Activated CD8-positive, alpha-beta T cell treated with anti-CD3 and anti-CD28 coated beads for 36 hours (primary cell): ENCODE measurements around the gene ITGA1. TPM values are rescaled to one million over a fixed set of nuclear protein-coding genes. Genes with fewer than 3 reads are reported as not detected.
A peak's percentile ranks its signal among the peaks of the same experiment; 100 is the strongest.

Source experiments
- ATAC-seq: fragments of 200-7000 bp; cut with Tn5 transposase; one replicate; pipeline ENCODE4 v1.10.0; 2021; ENCODE audit warnings: mild to moderate bottlenecking, moderate library complexity
- CTCF ChIA-PET: fragments of 350-600 bp; sonication (Branson Sonifier 250); formaldehyde crosslinking; loops from one replicate; lab custom pipeline; 2021; ENCODE audit warnings: antibody characterized with exemption; lab: Charles Lee
- POLR2A ChIA-PET: fragments of 350-600 bp; sonication (Branson Sonifier 250); formaldehyde crosslinking; loops from one replicate; lab custom pipeline; 2021; ENCODE audit warnings: antibody characterized with exemption; lab: Charles Lee
- DNase-seq: peaks from one replicate; pipeline ENCODE4 v3.0.0-alpha.2; 2020
- H3K27ac Mint-ChIP-seq: one replicate; pipeline ENCODE4 v1.8.0; 2021; ENCODE audit warnings: mild to moderate bottlenecking, mixed read lengths
- H3K27me3 Mint-ChIP-seq: one replicate; pipeline ENCODE4 v1.8.0; 2021; ENCODE audit warnings: mixed read lengths
- H3K36me3 Mint-ChIP-seq: one replicate; pipeline ENCODE4 v1.8.0; 2021; ENCODE audit warnings: low read depth, mixed read lengths
- H3K4me1 Mint-ChIP-seq: one replicate; pipeline ENCODE4 v1.8.0; 2021; ENCODE audit warnings: low read depth, mixed read lengths
- H3K4me3 Mint-ChIP-seq: one replicate; pipeline ENCODE4 v1.8.0; 2021; ENCODE audit warnings: mild to moderate bottlenecking, moderate library complexity, mixed read lengths
- H3K9me3 Mint-ChIP-seq: one replicate; pipeline ENCODE4 v1.8.0; 2021; ENCODE audit warnings: mixed read lengths
- intact Hi-C: fragments of 100-400 bp; cut with micrococcal nuclease; formaldehyde crosslinking; loops from one replicate; pipeline ENCODE4 v1.10.0; 2022
- total RNA-seq, 2 experiments: library from RNA; stranded (reverse); gene quantifications; one replicate each; pipeline ENCODE4 v1.2.3, GENCODE V29; 2021
- TF ChIP-seq, protein P1 (sequence below): fragments of 200-600 bp; IDR thresholded peaks from one replicate; pipeline ENCODE4 v1.8.0; 2022; ENCODE audit warnings: antibody characterized with exemption, mild to moderate bottlenecking

The ITGA1 gene
- total RNA-seq, 2 experiments from 2014 or later: 5.1 to 6.0 TPM

DNA sequence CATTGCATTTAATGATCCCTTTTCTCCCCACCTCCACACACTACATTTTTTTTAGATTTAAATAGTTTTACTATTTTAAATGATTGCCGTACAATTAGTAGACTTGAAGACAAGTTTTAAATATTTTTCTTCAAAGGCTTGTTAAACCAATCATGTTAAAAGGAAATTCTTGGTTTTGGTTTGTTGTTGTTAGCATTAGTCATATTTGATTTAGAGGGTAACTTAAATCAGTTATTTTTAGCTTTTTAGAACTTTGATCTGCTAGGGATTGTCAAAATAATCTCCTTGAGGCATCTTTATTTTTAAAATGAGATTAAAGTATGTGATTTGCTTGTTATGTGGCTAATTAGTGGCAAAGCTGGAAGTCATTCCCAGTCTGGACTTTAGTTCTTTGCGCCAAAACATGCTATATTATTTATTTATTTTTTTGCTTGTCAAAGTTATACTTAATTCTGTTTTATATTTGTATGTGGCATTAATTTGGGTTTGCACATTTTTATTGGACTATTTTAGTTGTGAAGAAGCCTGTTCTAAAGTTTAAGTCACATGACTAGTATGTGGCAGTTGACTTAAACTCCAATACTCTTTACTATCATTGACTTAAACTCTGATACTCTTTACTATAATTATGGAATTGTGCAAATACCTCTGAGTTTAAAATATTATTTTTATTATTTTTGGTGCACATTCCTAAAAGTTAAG is 14.7 kb downstream of the ITGA1 start:
- no peaks in the 10 kb centered on the region for H3K9me3 Mint-ChIP-seq
- peak overlapping the region; percentile 97 for H3K4me3 Mint-ChIP-seq
- DNase-seq: no peak
- intact Hi-C loops: no loop called here
- no peaks in the 10 kb centered on the region for H3K27me3 Mint-ChIP-seq
- ChIA-PET CTCF (interaction anchor here (0.8 to 1.4 kb wide), 4 partner anchors 9 to 109 kb away, joined by 3 read pairs; no protein-coding TSS in a partner anchor), POLR2A (no interaction called here)
- ATAC-seq: no peak
- TF ChIP-seq, protein P1, sequence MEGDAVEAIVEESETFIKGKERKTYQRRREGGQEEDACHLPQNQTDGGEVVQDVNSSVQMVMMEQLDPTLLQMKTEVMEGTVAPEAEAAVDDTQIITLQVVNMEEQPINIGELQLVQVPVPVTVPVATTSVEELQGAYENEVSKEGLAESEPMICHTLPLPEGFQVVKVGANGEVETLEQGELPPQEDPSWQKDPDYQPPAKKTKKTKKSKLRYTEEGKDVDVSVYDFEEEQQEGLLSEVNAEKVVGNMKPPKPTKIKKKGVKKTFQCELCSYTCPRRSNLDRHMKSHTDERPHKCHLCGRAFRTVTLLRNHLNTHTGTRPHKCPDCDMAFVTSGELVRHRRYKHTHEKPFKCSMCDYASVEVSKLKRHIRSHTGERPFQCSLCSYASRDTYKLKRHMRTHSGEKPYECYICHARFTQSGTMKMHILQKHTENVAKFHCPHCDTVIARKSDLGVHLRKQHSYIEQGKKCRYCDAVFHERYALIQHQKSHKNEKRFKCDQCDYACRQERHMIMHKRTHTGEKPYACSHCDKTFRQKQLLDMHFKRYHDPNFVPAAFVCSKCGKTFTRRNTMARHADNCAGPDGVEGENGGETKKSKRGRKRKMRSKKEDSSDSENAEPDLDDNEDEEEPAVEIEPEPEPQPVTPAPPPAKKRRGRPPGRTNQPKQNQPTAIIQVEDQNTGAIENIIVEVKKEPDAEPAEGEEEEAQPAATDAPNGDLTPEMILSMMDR: no peak
- peaks cover 48% of the 10 kb centered on the region for H3K4me1 Mint-ChIP-seq
- H3K36me3 Mint-ChIP-seq: peaks cover 51% of the 10 kb centered on the region
- no peak overlapping the region for H3K27ac Mint-ChIP-seq

DNA sequence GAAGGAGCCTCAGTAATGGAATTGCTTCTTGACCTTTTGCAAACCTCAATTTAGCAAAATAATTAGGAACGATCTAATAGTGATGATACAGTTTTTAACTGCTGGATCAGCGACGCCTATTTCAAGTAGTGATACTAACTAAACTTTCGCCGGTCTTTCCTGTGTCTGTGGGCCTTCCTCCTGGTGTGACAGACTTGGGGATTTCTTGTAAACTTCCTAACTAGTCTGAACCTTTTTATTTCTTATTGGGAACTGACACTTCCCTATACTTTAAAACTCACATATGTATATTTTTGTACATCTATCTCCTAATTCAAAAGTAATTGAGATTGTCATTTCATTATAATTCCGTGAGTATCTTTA is 15.2 kb downstream of the ITGA1 start:
- Mint-ChIP-seq H3K36me3 (peaks cover 51% of the 10 kb centered on the region), H3K27me3 (no peaks in the 10 kb centered on the region), H3K9me3 (no peaks in the 10 kb centered on the region), H3K4me1 (peaks cover 45% of the 10 kb centered on the region), H3K4me3 (peak overlapping the region; percentile 97), H3K27ac (no peak overlapping the region)
- ChIA-PET CTCF (interaction anchor here (0.7 to 1.2 kb wide), 2 partner anchors 9 to 12 kb away, joined by 3 read pairs; no protein-coding TSS in a partner anchor), POLR2A (no interaction called here)
- intact Hi-C loops: no loop called here
- TF ChIP-seq, protein P1: no peak
- DNase-seq (no peak), ATAC-seq (no peak)

DNA sequence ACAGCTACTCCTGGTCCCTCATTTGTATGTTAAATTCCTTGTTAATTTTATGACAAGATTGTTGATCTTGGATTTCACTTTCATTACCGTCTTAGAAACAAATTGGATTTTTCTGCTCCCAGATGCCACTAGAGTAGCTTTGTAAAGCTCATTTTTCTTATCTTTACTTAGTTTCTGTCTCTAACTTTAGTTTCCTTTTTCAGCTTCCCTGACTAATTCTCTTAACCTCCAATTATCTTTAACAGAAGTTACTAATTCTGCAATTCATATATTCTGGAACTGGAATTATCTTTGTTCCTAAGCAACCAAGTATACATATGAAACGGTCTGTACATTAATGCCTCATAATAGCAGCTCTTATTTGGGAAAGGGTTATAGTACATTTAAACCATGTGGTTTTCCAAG is 16.7 kb downstream of the ITGA1 start:
- ChIA-PET CTCF (interaction anchor here (1.3 kb wide), 1 partner anchor 111 kb away, joined by 4 read pairs; no protein-coding TSS in a partner anchor), POLR2A (interaction anchor here (1.0 kb wide), 1 partner anchor 17 kb away, joined by 3 read pairs; the partner anchor contains the start of genes ITGA1 and PELO)
- peaks cover 51% of the 10 kb centered on the region for H3K36me3 Mint-ChIP-seq
- peaks cover 35% of the 10 kb centered on the region for H3K4me1 Mint-ChIP-seq
- H3K27ac Mint-ChIP-seq: no peak overlapping the region
- DNase-seq (no peak), ATAC-seq (no peak)
- peak overlapping the region; percentile 26 for H3K4me3 Mint-ChIP-seq
- H3K9me3 Mint-ChIP-seq: no peaks in the 10 kb centered on the region
- TF ChIP-seq, protein P1: no peak
- intact Hi-C loops: no loop called here
- H3K27me3 Mint-ChIP-seq: no peaks in the 10 kb centered on the region

DNA sequence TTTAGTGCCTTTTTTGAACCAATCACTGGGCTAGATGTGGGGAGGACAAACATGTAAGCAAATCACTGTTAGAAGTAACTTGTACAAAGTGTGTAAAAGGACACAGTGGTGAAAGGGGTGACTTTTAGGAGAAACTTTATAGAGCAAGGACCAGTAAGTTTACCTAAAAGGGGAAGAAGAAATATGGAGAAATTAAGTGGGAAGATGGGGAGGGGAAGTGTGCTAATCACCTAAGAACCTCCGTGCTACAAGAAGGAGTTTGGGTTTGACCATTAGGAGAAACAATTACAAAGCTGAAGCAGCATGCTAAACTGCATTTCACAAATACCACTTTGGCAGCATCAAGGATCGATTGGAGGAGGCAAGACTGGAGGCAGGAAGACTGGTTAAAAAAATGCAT is 17.3 kb downstream of the ITGA1 start:
- H3K27ac Mint-ChIP-seq: no peak overlapping the region
- H3K4me3 Mint-ChIP-seq: no peak overlapping the region
- ATAC-seq (no peak), DNase-seq (no peak)
- peaks cover 36% of the 10 kb centered on the region for H3K4me1 Mint-ChIP-seq
- TF ChIP-seq, protein P1: no peak
- intact Hi-C loops: no loop called here
- H3K27me3 Mint-ChIP-seq: no peaks in the 10 kb centered on the region
- peaks cover 50% of the 10 kb centered on the region for H3K36me3 Mint-ChIP-seq
- POLR2A ChIA-PET: interaction anchor here (1.0 kb wide), 1 partner anchor 18 kb away, joined by 3 read pairs; the partner anchor contains the start of genes ITGA1 and PELO
- H3K9me3 Mint-ChIP-seq: no peaks in the 10 kb centered on the region
- CTCF ChIA-PET: interaction anchor here (1.3 kb wide), 1 partner anchor 112 kb away, joined by 4 read pairs; no protein-coding TSS in a partner anchor

DNA sequence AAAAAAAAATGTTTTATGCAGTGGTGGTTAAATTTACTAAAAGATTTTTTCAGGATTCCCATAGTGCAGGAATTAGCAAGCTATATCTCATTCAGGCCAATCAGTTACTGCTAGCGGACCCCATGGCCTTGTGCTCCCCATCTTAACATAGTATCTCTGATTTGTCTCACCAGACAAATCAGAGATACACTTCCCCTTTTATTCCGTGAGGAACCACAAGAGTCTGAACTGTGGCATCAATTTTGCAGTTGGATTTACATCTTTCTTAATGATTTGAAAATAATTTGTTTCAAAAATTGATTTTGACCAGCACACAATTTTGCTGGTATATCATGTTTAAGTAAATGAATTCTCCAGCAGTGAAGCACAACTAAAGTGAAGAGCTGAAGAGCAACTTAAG is 17.9 kb downstream of the ITGA1 start:
- H3K36me3 Mint-ChIP-seq: peaks cover 44% of the 10 kb centered on the region
- ChIA-PET CTCF (no interaction called here), POLR2A (no interaction called here)
- ATAC-seq (no peak), DNase-seq (no peak)
- no peak overlapping the region for H3K27ac Mint-ChIP-seq
- no peaks in the 10 kb centered on the region for H3K9me3 Mint-ChIP-seq
- TF ChIP-seq, protein P1: no peak
- no peak overlapping the region for H3K4me3 Mint-ChIP-seq
- H3K27me3 Mint-ChIP-seq: no peaks in the 10 kb centered on the region
- H3K4me1 Mint-ChIP-seq: peaks cover 36% of the 10 kb centered on the region
- intact Hi-C loops: no loop called here
